Stimulated activated CD8-positive, alpha-beta memory T cell treated with anti-CD3 and anti-CD28 coated beads, Interleukin-15, amount 100 ng/mL, for 4 hours (primary cell): Measurements from ENCODE around the gene DPEP2NB.
"Not testable (repeated sequence)": the region's sequence is repeated elsewhere in the genome, so short reads cannot be mapped to it uniquely, and the experiment has no call there.

Experiments used
- DNase-seq, 2 donors: peaks; one replicate each; pipeline ENCODE4 v3.0.0-alpha.2; 2020; ENCODE audit warnings: low read depth in 2 of 2

Gene DPEP2NB

DNA sequence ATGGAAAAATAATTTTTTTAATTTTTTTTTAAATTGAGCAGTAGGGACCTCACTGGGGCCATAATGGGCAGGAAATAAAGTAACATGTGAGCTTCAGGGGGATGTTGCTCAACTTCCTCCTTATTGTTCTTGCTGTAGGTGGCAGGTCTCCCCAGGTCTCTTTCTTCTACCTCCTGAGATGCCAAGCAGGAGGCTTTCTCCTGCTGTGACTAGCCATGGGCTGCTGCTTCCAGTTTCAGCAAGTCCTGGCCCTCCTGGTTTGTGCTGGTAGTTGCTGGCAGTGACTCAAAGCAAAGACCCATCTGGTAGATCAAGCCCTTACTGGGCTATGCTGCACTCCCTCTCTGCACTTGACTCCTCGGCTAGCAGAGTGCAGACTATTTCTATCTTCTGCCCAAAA, 2.3 kb downstream of the DPEP2NB start:
- DNase-seq, result no peak

DNA sequence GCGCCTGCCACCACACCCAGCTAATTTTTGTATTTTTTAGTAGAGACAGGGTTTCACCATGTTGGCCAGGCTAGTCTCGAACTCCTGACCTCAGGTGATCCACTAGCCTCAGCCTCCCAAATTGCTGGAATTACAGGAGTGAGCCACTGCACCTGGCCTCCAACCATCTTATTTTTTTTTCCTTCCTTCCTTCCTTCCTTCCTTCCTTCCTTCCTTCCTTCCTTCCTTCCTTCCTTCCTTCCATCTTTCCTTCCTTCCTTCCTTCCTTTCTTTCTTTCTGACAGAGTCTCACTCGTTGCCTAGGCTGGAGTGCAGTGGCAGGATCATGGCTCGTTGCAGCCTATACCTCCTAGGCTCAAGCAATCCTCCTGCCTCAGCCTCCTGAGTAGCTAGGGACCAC, 5.8 kb downstream of the DPEP2NB start:
- not testable (repeated sequence) for DNase-seq

DNA sequence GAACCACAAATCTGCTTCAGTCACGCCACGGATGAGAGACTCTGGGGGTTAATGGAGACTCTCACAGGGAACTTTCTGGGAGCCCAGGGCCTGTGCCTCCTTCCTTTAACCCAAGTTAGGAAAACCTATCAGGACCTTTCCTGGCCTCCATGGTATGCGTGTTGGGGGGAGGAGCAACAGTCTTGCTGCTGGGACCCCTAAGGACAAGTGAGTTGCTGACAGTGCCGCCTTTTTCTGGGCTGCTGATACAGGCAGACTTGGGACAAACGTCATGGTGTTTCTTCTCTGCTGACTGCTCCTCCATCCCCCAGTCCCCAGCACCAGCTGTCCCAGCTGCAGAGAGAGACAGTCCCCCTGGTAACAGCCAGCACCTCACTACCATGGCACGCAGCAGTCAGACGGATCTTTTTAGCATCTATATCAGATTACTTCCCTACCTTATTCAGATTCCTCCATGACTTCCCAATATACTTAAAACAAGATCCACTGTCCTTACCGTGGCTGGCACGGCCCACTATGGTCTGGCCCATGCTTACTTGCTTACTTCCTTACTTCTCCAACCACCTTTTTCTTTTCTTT, 6.5 kb downstream of the DPEP2NB start:
- DNase-seq, result no peak

DNA sequence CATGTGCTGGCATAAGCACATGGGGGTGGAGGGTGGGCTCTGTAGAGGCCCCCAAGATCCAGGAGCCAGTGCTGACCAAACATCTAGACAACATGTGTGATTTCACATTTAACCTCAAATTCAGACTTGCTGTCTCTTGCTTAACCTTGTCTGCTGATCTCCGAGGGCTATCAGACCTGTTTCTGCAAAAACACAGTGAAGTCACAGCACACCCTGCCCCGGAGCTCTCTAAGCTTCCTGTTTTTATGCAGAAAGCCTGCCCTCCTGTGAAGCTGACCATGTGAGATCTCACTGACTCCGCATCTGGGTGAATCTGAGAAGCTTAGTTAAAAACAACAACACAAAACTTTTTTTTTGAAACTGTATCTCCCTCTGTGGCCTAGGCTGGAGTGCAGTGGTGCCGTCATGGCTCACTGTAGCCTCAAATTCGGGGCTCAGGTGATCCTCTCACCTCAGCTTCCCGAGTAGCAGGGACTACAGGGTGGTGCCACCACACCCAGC, 9.9 kb downstream of the DPEP2NB start:
- no peak for DNase-seq

DNA sequence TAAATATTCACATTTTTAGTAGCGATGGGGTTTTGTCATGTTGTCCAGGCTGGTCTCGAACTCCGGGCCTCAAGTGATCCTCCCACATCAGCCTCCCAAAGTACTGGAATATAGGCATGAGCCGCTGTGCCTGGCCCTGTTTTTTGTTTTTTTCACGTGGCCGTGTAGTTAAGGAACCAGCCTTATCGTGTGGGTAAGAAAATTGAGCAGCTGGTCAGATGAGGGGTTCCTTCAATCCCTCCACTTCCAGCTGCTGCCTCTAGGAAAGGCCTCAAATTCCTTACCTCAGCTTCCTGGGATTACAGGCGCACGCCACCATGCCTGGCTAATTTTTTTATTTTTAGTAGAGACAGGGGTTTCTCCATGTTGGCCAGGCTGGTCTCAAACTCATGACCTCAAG, 10.5 kb downstream of the DPEP2NB start:
- no peak for DNase-seq

DNA sequence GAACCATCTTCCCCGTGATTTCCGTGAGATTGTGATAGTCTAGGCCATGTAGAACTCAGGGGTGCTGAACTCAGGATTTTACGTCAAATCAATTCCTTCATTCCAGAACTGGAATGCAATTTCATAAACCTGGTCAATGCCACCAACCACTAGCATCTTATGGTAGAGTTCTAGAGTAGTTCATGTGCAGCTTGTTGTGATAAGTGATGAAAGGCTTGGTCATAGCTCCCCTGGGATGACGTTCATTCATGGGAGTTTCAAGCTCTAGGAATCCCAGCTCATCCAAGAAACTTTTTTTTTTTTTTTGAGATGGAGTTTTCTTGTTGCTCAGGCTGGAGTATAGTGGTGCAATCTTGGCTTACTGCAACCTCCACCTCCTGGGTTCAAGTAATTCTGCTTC, 12.7 kb downstream of the DPEP2NB start:
- no peak for DNase-seq

DNA sequence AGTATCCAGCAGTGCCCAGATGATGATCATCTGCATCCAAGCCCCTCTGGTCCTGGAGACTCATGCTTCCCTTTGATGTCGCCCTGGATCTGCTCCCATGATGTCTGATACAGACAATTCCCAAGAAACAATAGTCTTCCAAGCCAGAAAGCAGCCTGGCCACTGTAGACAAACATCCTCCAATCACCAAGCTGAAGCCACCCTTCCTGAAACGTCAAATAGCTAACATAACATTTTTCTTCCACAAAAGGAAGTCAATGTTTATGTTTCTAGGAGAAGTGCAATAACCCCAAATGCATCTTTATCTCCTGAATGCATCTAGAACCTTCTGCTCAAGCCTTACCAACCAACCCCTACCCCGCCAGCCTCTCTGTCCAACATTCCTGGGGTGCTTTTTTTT, 15.3 kb downstream of the DPEP2NB start:
- no peak for DNase-seq

DNA sequence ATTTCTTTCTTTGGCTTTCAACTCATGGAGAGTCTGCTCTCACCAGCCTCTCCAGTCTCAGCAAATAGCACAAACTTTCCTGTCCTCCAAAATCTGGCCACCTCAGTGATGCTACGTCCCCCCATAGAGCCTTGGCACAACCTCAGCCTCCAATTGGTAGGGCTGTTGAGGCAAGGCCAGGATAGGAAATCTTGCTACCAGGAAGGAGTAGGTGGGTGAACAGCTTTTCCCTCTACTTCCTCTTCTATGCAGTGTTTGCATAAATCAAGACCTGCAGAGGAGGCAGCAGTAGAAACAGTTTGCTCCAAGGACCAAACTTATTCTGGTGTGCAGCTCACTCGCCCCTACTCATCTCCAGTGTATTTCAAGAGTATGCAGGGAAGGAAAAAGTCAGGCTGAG, 15.7 kb downstream of the DPEP2NB start:
- no peak for DNase-seq

DNA sequence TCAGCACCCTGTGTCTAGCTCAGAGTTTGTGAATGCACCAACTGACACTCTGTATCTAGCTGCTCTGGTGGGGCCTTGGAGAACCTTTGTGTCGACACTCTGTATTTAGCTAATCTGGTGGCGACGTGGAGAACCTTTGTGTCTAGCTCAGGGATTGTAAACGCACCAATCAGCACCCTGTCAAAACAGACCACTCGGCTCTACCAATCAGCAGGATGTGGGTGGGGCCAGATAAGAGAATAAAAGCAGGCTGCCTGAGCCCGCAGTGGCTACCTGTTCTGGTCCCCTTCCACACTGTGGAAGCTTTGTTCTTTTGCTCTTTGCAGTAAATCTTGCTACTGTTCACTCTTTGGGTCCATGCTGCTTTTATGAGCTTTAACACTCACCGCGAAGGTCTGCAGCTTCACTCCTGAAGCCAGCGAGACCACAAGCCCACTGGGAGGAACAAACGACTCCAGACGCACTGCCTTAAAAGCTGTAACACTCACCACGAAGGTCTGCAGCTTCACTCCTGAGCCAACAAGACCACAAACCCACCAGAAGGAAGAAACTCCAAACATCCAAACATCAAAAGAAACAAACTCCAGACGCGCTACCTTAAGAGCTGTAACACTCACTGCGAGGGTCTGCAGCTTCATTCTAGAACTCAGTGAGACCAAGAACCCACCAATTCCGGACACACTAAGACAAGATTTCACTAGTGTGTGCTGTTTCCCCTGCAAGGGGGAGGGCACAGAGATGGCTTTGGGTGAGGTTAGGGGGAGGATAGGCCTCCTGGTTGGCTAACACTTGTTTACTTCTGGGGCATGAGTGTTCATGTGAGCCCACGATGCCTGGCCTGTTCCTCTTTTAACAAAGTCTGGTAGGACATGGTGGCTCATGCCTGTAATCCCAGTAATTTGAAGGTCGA, 16.7 kb downstream of the DPEP2NB start, which contains the start of gene DPEP2:
TSS of gene DPEP2 (minus strand) at position 706 of the 910 bp plus-strand sequence. CDS start 6,272 bp downstream, outside the sequence.
- not testable (repeated sequence) for DNase-seq

DNA sequence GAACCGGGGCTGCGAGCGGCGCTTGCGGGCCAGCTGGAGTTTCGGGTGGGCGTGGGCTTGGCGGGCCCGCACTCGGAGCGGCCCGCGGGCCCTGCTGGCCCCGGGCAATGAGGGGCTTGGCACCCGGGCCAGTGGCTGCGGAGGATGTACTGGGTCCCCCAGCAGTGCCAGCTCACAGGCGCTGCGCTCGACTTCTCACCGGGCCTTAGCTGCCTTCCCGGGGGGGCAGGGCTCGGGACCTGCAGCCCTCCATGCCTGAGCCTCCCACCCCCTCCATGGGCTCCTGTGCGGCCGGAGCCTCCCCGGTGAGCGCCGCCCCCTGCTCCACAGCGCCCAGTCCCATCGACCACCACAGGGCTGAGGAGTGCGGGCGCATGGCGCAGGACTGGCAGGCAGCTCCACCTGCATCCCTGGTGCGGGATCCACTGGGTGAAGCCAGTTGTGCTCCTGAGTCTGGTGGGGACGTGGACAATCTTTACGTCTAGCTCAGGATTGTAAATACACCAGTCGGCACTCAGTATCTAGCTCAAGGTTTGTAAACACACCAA, 17.4 kb downstream of the DPEP2NB start:
- DNase-seq, result not testable (repeated sequence)

DNA sequence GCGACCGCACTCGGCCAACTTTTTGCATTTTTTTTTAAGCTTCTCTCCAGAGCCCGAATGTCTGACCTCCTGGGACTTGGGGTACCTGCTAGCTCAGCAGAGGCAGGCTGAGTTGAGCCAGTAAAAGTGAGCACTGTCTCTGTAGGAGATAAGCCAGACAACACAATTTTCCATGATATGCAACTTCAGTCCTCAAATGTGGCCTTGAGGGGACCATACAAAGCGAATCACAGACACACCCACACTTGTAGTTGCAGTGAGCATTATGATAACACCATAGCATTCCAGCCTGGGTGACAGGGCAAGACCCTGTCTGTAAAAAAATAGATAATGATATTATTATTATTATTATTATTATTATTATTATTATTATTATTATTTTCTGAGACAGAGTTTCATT, 19.0 kb downstream of the DPEP2NB start:
- DNase-seq, result no peak

DNA sequence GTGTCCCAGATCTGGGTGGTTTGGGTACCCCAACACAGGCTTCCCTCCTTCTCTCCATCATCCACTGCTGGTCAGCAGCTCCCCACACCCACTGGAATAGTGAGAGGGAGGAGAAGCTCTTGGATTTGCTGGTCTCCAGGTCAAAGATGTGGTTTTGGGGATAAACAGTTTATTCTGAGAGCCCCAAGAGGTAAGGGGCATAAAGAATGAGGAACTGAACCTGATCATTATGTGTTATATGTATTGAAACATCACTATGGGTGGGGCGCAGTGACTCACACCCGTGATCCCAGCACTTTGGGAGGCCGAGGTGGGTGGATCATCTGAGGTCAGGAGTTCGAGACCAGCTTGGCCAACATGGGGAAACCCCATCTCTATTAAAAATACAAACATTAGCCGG, 20.3 kb downstream of the DPEP2NB start:
- no peak for DNase-seq

DNA sequence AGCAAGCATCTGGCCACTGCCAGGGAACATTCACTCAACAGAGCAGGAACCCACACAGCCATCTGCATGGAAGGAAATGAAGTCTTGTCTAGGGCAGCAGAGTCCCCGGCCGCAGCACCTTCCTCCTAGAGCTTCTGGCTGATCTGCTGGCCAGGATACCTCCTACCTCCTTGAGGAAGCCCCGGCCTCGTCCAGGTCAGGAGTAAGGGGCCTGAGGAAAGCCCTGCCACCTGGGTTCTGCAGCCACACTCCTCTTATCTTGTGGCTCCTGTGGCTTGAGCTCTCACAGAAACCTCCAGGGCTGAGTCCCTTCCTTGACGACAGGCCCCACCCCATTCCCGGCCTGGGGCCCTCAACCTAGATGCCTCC, 21.7 kb downstream of the DPEP2NB start:
- DNase-seq, result not testable (repeated sequence)

DNA sequence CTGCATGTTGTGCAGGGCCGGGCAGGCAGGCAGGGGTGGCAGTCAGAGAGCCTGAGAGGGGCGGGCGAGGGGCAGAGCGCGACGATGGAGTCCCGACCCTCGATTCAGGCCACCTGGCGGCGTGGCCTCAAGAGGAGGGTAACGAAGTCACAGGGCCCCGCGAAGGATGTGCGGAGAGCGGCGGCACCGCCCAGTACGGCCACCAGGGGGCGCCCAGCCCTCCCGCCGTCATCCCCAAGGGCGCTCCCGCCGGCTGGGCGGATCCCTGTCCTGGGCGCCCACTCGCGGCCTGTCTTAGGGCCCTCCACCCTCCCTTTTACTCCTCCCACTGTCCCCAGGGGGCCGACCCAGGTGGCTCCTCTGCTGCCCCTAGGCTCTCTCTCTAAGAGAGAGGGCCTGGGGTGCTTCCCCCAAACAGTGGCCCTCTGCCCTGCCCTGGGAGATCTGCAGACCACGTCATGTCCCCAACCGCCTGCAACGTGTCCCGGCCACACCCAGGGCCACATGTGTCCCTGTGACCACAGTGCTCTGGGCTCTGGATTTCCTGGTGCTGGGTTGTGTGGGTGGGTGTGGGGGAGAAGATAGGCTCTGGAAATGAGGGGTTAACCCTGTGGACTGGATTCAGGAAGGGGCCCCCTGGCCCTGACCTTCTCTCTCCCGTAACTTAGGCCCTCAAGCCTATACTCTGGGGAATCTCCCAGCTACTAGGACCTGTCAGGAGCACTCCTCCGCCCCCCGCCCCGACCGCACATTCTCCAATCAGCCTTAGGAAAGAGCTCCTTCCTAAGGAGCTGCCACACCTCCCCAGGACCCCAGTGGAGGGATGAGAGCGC, 22.3 kb downstream of the DPEP2NB start:
- peak; percentile 44 to 63 for DNase-seq

DNA sequence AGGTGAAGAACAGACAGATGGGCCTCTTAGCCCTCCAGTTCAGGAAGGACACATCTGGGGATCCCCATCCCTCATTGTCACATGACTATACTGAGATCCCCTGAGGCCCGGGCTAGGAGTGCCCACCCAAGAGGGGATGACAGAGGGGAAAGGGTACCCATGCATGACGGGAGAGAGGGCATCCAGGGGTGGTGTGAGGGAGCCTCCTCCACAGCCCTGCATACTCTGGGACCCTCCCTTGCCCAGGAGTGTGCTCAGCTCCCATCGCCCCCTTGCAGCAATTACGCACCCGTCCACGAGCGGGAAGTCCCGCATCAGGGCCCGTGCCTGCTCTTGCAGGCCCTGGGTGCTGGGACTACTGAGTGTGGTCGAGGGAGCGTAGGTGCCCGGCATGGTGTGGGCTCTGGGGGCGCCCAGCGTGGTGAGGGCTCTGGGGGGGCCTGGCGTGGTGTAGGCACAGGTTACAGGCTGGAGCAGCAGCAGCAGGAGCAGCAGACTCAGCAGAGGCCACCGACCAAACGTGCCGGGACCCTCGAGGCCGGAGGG, 23.0 kb downstream of the DPEP2NB start:
- DNase-seq, result no peak

DNA sequence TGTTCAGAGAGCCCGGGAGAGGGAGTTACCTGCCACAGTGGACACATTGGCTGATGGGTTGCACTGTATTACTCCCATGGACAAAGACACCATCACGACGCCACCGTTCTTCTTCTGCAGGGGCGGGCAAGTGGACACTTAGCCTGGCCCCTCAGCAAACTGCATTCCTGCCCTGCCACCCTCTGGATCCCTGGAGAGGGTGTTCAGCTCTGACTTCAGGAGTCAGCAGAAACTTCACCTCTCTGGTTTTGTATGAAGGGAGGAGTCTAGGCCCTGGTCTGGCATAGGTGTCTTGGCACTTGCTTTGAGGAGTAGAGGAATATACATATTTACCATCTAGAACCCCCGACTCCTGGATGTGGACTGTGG, 25.7 kb downstream of the DPEP2NB start:
- no peak for DNase-seq

DNA sequence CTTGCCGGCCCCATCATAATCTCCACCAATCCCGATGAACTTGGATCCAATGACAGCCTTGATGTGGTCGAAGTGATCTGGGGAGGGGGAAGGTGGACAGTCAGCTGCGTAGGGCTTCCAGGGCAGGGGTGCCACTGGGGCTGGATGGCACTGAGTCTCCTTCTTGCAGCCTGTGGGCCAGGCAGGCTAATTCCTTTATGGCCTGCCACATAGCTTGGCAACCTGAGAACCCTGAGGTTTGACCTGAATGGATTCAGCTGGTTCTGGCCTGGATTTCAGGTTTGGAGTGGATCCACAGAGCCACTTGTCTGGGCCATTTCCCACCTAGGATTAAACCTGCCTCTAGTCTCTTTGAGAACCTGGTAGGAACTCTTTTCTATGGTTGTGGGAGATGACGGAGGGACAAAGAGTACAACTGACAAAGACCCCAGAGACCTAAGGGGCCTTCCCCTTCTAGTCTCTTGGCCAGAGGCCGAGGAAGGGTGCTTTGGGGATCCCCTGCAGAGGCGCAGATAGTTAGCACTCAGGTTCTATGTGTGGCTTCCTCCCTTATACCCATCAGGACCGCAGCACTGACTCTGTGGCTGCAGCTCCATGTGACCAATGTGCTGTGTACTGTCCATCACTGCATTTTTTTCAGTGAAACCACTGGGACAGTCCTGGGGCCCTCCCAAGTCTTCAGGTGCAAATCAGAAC, 26.2 kb downstream of the DPEP2NB start:
- DNase-seq, result no peak

DNA sequence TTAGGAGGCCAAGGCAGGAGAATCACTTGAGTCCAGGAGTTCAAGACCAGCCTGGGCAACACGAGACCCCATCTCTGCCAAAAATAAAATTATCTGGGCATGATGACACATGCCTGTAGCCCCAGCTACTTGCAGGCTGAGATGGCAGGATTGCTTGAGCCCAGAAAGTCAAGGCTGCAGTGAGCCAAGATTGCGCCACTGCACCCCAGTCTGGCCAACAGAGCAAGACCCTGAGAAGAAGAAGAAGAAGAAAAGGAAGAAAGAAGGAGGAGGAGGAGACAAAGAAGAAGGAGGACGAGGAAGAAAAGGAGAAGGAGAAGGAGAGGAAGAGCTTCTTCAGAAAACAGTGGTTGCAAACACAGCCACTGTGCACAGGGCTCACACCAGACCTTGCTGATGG, 27.0 kb downstream of the DPEP2NB start:
- DNase-seq, result no peak

DNA sequence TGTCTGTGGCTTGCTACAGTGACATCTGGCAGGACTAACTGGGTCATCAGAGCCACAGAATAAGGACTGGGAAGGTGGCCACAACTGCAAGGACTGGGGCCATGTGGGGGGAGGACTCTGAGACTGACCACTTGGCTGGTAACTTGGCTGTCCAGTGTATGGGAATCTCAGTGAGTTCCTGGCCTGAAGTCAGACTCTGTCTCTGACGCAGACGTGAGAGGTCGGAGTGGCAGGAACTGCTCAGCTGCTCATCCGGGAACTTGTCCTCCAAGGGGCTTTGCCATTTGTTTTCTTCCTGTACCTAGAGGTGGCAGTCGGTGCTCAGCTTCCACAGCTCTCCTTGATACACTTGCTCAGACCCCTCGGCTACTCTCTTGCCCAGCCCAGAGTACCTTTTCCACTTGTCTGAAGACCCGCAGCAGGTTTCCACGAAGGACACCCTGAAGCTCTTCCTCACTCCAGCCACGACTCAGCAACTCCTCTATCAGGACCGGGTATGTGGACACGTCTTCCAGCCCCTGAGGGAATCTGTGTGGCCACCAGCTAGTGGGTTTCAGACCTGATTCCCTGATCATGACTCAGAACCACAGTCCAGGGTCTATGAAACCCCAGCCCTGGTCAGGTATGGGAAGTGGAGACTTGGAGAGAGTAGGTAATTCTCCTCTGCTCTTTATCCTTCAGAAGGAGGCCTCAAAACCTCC, 28.1 kb downstream of the DPEP2NB start:
- DNase-seq, result no peak

DNA sequence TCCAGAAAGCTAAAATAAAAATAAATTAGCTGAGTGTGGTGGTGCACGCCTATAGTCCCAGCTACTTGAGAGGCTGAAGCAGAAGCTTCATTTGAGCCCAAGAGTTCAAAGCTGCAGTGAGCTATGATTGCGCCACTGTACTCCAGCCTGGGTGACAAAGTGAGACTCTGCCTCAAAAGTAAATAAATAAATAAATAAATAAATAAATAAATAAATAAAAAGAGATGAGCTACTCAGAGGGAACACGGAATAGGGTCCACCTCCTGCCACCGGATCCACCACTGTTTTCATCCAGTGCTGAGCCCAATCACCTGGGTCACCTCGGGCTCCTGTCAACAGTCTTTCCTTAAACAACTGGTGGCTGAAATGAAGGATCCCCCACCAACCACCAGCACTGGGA, 28.8 kb downstream of the DPEP2NB start:
- no peak for DNase-seq
